Spinal cord (tissue), 10 donors: ENCODE measurements around the gene PTPRG. TPM values are rescaled to one million over a fixed set of nuclear protein-coding genes. Genes with fewer than 3 reads are reported as not detected.

Source experiments
- DNase-seq, 6 donors: peaks; one replicate each; pipeline versions ENCODE4 v3.0.0 to v3.0.0-alpha.2; 2013 to 2015; ENCODE audit warnings: low spot score in 6 of 6, low read depth in 4 of 6
- H3K27ac ChIP-seq: one replicate; pipeline ENCODE4 v1.5.1; 2013; ENCODE audit warnings: low read depth, low read length, control low read depth
- H3K27me3 ChIP-seq: one replicate; pipeline ENCODE4 v1.6.1; 2013; ENCODE audit warnings: low read length; ENCODE audit not compliant: control insufficient read depth, insufficient read depth
- H3K36me3 ChIP-seq: one replicate; pipeline ENCODE4 v1.6.1; 2013; ENCODE audit warnings: low read length; ENCODE audit not compliant: control insufficient read depth, insufficient read depth
- H3K4me1 ChIP-seq: one replicate; pipeline ENCODE4 v1.6.1; 2013; ENCODE audit warnings: low read length; ENCODE audit not compliant: control insufficient read depth, insufficient read depth
- H3K4me3 ChIP-seq: one replicate; pipeline ENCODE4 v1.5.1; 2013; ENCODE audit warnings: low read depth, low read length, control low read depth
- H3K9me3 ChIP-seq: one replicate; pipeline ENCODE4 v1.6.1; 2013; ENCODE audit warnings: low read length; ENCODE audit not compliant: control insufficient read depth, insufficient read depth
- WGBS: methylation state at CpG from one replicate; pipeline ENCODE4 v1.1.5; 2013; ENCODE audit warnings: missing lambda C conversion rate; ENCODE audit not compliant: insufficient coverage; 5-methylcytosine and 5-hydroxymethylcytosine counted together
- polyA plus RNA-seq, 2 donors: library from polyadenylated mRNA; unstranded; fragments of 120-200 nt; gene quantifications; one replicate each; pipeline ENCODE4 v1.2.1, GENCODE V29; 2013; ENCODE audit not compliant: insufficient read length in 2 of 2
- total RNA-seq, 2 donors: library from RNA; depleted of rRNA in 1 of 2; stranded (reverse); fragments of 120-200 nt in 1 of 2; fragments of >200 nt in 1 of 2; gene quantifications; one replicate each; pipeline versions ENCODE4 v1.2.3 to v1.2.4, GENCODE V29; 2013 to 2014
- donor health status: healthy.

PTPRG gene
- total and polyA plus RNA-seq, 4 donors = 29.2 to 106 (median 60.2) TPM

DNA sequence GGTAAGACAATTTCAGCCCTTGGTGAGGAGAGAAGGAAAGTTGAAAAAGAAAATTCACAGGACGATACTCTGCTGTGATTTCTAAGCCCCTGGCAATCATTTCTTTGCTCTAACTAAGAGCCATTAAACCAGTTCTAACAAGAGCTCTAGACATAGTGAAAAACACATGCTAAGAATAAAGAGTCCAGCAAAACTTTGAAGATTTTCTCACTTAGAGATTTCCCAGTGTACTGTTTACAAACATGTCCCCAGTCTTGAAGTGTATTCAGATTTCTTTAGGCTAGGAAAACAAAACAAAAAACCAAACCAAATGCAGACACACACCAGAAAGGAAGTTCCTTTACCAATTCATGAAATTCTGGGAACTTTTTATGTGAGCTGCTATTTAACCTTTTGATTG lies 325.8 kb downstream of the PTPRG start:
- no peak for DNase-seq

DNA sequence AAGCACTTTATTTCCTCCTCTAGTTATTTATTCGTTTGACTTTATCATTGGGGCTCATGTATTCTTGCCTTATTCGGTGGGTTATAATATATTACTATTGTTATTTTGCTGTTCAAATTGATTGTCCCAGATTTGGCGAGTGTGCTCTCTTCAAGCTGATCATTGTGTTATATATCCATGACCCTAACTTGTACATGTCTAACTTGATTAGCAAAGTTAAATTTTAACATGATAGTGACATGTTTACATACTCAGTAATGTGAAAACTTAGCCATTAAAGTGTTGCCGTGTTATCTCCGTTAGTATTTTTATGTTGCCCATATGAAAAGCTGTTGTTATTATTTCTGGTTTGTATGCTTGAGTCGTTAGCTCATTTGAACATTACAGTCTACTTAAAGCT lies 327.9 kb downstream of the PTPRG start:
- no peaks in the 10 kb centered on the region for H3K27me3 ChIP-seq
- no peak for DNase-seq
- H3K36me3 ChIP-seq = no peaks in the 10 kb centered on the region
- no peaks in the 10 kb centered on the region for H3K4me1 ChIP-seq
- H3K27ac ChIP-seq = no peak overlapping the region
- H3K9me3 ChIP-seq = no peaks in the 10 kb centered on the region
- no peak overlapping the region for H3K4me3 ChIP-seq
- no CpG with 5 or more reads among the region's 6 CpGs for WGBS

More for the DNA sequence above, 325.8 kb downstream of the PTPRG start:
- no peaks in the 10 kb centered on the region for H3K9me3 ChIP-seq
- H3K36me3 ChIP-seq = no peaks in the 10 kb centered on the region
- no peaks in the 10 kb centered on the region for H3K4me1 ChIP-seq
- no peak overlapping the region for H3K27ac ChIP-seq
- H3K4me3 ChIP-seq = no peak overlapping the region
- WGBS = no CpG with 5 or more reads among the region's 1 CpG
- no peaks in the 10 kb centered on the region for H3K27me3 ChIP-seq

DNA sequence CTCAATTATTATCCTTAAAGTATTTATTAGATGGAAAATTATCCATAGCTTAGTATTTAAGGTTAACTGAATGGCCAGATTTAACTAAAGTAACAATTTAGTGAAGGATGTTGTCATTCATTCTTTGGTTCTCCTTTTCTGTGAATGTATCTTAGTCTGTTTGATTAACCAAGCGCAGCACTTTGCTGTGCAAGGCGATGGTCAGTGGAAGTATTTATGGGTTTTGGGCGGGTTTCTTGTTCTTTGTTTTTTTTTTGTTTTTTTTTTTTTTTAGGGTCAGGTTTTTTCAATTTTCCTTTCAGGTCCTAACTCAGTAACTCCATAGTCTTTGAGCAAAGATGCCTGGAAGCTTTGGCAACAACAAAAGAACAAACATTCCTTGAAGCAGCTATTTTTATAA lies 328.8 kb downstream of the PTPRG start:
- no peak overlapping the region for H3K4me3 ChIP-seq
- H3K4me1 ChIP-seq = no peaks in the 10 kb centered on the region
- no peaks in the 10 kb centered on the region for H3K9me3 ChIP-seq
- H3K27me3 ChIP-seq = no peaks in the 10 kb centered on the region
- no peak overlapping the region for H3K27ac ChIP-seq
- WGBS = no CpG with 5 or more reads among the region's 3 CpGs
- H3K36me3 ChIP-seq = no peaks in the 10 kb centered on the region
- DNase-seq = no peak

DNA sequence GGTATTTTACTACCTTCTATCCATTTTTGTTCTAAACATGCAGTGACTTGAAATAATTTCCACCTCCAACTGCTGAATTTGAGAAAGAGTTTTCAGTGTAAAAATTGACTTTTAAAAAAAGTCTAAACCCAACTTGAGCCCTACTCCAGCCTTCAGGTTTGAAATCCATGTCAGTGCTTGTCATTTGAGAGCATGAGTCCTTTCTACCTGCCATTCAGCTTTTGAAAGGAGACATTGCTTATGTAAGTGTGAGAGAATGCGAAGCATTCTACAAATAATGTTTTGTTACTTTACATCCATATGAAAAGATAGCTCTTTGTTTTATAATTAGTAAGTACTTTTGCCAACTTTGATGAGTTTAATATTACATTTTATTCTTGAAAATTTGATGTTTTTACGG lies 329.2 kb downstream of the PTPRG start:
- H3K4me3 ChIP-seq = no peak overlapping the region
- no peaks in the 10 kb centered on the region for H3K9me3 ChIP-seq
- H3K27me3 ChIP-seq = no peaks in the 10 kb centered on the region
- WGBS = no CpG with 5 or more reads among the region's 2 CpGs
- H3K36me3 ChIP-seq = no peaks in the 10 kb centered on the region
- H3K4me1 ChIP-seq = no peaks in the 10 kb centered on the region
- H3K27ac ChIP-seq = no peak overlapping the region
- no peak for DNase-seq

DNA sequence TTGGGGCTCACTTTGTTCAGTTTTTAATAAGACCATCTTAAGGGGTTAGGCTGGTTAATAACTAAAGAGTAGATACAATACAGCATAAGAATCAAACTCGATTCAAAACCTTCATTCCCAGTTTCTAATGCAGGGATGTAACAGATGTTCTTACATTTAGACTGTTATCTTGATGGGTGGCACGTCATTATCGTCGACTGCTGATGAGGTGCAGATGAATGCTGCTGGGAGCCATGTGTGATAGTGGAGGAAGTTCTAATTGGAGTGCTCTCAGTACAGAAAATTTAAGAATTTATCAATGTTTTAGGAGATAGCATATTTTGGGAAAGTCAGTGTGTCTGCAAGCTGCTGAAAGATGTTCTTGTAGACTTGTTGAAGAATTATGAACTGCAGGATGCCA lies 331.5 kb downstream of the PTPRG start:
- H3K4me3 ChIP-seq = no peak overlapping the region
- no peaks in the 10 kb centered on the region for H3K27me3 ChIP-seq
- WGBS = 67% methylated on average over 2 of the region's 4 CpGs
- H3K9me3 ChIP-seq = no peaks in the 10 kb centered on the region
- no peak overlapping the region for H3K27ac ChIP-seq
- peak in 1 of 6 donors; percentile 71 for DNase-seq
- no peaks in the 10 kb centered on the region for H3K36me3 ChIP-seq
- no peaks in the 10 kb centered on the region for H3K4me1 ChIP-seq

DNA sequence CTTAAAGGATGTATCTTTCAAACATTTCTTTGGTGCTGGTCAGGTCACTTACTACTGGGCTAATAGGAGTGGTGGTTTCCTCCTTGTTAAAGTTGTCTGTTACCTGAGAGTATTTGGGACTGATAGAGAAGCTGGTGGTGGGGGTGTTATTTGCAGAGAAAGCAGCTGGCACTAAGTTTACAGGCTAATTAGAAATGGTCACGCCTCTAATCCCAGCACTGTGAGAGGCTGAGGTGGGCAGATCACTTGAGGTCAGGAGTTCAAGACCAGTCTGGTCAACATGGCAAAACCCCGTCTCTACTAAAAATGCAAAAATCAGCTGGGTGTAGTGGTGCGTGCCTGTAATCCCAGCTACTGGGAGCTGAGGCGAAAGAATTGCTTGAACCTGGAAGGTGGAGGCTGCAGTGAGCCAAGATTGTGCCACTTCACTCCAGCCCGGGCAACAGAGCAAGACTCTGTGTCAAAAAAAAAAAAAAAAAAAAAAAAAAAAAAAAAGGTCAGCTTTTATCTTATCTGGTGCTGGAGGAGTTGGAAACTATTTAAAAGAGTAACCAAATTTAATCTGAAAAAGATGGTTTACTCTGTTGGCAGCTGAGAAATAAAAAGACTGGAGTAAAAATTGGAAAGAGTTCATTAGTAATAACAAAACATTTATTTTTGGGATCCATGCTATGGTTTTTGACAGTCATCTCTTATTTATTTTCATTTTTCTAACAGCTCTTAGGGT lies 332.6 kb downstream of the PTPRG start:
- 75% methylated on average over 4 of the region's 5 CpGs for WGBS

DNA sequence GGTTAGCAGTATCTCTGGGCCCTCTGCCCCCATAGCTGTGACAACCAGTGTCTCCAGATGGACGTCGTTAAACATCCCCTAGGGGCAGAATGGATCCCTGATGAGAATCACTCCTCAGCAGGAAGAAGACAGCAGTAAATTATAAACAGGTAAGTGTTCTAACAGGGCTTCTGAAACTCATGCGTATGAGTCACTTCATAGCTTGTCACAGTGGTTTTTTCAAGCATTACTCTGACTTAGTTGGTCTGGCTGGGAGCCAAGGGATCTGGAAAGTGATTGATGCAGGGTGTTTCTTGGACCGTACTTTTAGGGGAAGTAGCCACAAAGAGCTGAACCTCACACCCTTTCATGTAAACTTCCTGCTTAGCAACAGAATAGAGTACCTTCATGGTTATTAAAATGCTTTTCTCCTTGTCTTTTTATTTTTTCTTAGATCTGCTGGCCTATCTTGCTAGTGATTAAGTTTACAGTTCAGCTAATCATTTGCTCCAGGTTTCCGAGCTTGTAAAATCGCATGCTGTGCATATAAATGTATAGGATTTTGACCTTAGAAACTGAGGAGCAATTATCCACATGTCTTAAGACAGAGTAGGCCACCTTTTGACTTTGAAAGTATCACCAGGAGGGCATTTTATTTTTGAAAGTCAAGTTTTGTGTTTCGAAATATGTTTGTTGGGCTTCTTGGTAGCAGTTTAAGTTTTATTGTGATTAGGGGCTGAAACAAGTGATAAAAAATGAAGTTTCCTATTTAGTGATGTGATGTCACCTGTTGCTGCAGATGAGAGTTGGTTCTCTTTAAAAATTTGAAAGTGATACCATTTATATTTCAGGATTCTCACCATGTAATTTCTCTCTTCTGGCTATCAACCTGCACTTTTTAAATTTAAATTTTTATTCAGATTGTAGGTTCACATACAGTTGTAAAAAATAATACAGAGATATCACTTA lies 333.9 kb downstream of the PTPRG start:
- no peak overlapping the region for H3K27ac ChIP-seq
- DNase-seq = peak in 2 of 6 donors; percentile 56 to 63

More for the DNA sequence above, 332.6 kb downstream of the PTPRG start:
- no peaks in the 10 kb centered on the region for H3K27me3 ChIP-seq
- DNase-seq = no peak
- no peak overlapping the region for H3K27ac ChIP-seq
- no peak overlapping the region for H3K4me3 ChIP-seq
- H3K9me3 ChIP-seq = no peaks in the 10 kb centered on the region
- H3K36me3 ChIP-seq = no peaks in the 10 kb centered on the region
- H3K4me1 ChIP-seq = no peaks in the 10 kb centered on the region

DNA sequence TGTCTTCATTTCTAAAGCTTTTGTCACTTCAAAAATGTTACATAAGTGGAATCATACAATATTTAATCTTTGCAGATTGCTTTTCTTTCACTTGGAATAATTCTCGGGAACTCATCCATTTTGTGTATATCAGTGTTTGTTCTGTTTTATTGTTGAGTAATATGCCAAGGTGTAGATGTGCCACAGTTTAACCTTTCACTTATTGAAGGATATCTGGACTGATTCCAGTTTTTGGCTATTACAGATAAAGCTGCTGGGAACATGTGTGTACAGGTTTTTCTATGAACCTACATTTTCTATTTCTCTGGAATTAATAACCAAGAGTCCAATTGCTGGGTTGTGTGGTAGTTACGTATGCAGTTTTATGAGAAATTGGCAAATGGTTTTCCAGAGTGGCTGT lies 334.9 kb downstream of the PTPRG start:
- Histone ChIP-seq H3K27me3 (no peaks in the 10 kb centered on the region), H3K9me3 (no peaks in the 10 kb centered on the region), H3K4me3 (no peak overlapping the region), H3K4me1 (no peaks in the 10 kb centered on the region), H3K36me3 (no peaks in the 10 kb centered on the region), H3K27ac (no peak overlapping the region)
- no peak for DNase-seq
- WGBS = no CpG with 5 or more reads among the region's 2 CpGs

More for the DNA sequence above, 333.9 kb downstream of the PTPRG start:
- no peak overlapping the region for H3K4me3 ChIP-seq
- H3K4me1 ChIP-seq = no peaks in the 10 kb centered on the region
- WGBS = 27% methylated on average over 4 of the region's 7 CpGs
- no peaks in the 10 kb centered on the region for H3K9me3 ChIP-seq
- H3K36me3 ChIP-seq = no peaks in the 10 kb centered on the region
- no peaks in the 10 kb centered on the region for H3K27me3 ChIP-seq

DNA sequence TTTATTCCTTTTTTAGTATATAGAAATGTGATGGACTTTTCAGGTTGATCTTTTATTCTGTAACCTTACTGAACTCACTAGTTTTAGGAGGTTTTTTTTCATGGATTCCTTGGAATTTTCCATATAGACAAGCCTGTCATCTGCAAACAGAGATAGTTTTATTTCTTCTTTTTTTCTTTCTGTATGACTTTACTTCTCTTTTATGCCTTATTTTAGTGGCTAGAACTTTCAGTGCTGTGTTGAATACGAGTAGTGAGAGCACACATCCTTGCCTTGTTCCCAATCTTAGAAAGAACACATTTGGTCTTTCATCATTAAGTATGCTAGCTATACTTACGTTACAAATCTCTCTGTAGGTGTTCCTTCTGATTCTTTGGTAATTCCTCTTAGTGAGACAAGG lies 336.5 kb downstream of the PTPRG start:
- H3K4me1 ChIP-seq = peaks cover 1% of the 10 kb centered on the region
- no peaks in the 10 kb centered on the region for H3K9me3 ChIP-seq
- no peak overlapping the region for H3K27ac ChIP-seq
- H3K4me3 ChIP-seq = no peak overlapping the region
- no peak for DNase-seq
- no peaks in the 10 kb centered on the region for H3K36me3 ChIP-seq
- H3K27me3 ChIP-seq = no peaks in the 10 kb centered on the region
- no CpG with 5 or more reads among the region's 2 CpGs for WGBS
